Endodermal cell (in vitro differentiated cells): ENCODE data around the gene GATAD2A. TPM values are rescaled to one million over a fixed set of nuclear protein-coding genes. Genes with fewer than 3 reads are reported as not detected.

Source experiments
- DNase-seq: peaks from one replicate; pipeline ENCODE4 v3.0.0-alpha.2; 2017
- H3K27ac ChIP-seq: 2 replicates; pipeline ENCODE4 v1.5.1; 2013; ENCODE audit warnings: mild to moderate bottlenecking, low read depth, low read length, moderate library complexity
- H3K27me3 ChIP-seq: 2 replicates; pipeline ENCODE4 v1.6.1; 2013; ENCODE audit warnings: mild to moderate bottlenecking, low read length, moderate library complexity; ENCODE audit not compliant: insufficient read depth, control insufficient read depth, poor library complexity, severe bottlenecking
- H3K36me3 ChIP-seq: 2 replicates; pipeline ENCODE4 v1.7.0; 2013; ENCODE audit warnings: mild to moderate bottlenecking, low read length, moderate library complexity; ENCODE audit not compliant: control insufficient read depth, insufficient read depth
- H3K4me1 ChIP-seq: one replicate; pipeline ENCODE4 v1.7.0; 2013; ENCODE audit warnings: low read length; ENCODE audit not compliant: control insufficient read depth, insufficient read depth
- H3K4me3 ChIP-seq: 2 replicates; pipeline ENCODE4 v1.5.1; 2013; ENCODE audit warnings: mild to moderate bottlenecking, low read length, moderate library complexity
- H3K9ac ChIP-seq: 2 replicates; pipeline ENCODE4 v1.6.1; 2013; ENCODE audit warnings: mild to moderate bottlenecking, low read length, moderate library complexity; ENCODE audit not compliant: poor library complexity, severe bottlenecking; ENCODE audit errors: extremely low read depth
- H3K9me3 ChIP-seq: 2 replicates; pipeline ENCODE4 v1.6.1; 2013; ENCODE audit warnings: mild to moderate bottlenecking, low read length, moderate library complexity; ENCODE audit not compliant: control insufficient read depth
- H3K27ac Mint-ChIP-seq: 2 replicates; pipeline ENCODE4 v1.8.0; 2020; ENCODE audit warnings: mixed read lengths
- H3K27me3 Mint-ChIP-seq: 2 replicates; pipeline ENCODE4 v1.8.0; 2021; ENCODE audit warnings: mild to moderate bottlenecking, mixed read lengths; ENCODE audit not compliant: insufficient read depth
- H3K36me3 Mint-ChIP-seq: 2 replicates; pipeline ENCODE4 v1.8.0; 2020; ENCODE audit warnings: low read depth, mixed read lengths
- H3K4me1 Mint-ChIP-seq: 2 replicates; pipeline ENCODE4 v1.8.0; 2020; ENCODE audit warnings: mixed read lengths
- H3K4me3 Mint-ChIP-seq: 2 replicates; pipeline ENCODE4 v1.8.0; 2020; ENCODE audit warnings: mild to moderate bottlenecking, moderate library complexity, mixed read lengths
- H3K9me3 Mint-ChIP-seq: 2 replicates; pipeline ENCODE4 v1.8.0; 2020; ENCODE audit warnings: mild to moderate bottlenecking, mixed read lengths
- WGBS, 2 experiments: methylation state at CpG; one replicate each; pipeline versions ENCODE4 v1.1.5 to v1.1.7; 2013; ENCODE audit warnings: missing lambda C conversion rate in 2 of 2, mixed read lengths in 1 of 2; ENCODE audit not compliant: insufficient coverage in 1 of 2, insufficient read length in 1 of 2; 5-methylcytosine and 5-hydroxymethylcytosine counted together
- total RNA-seq, 2 donors: library from RNA; stranded (reverse); fragmentation: NEBNext Ultra II Directional in 1 of 2; extraction: Animal tissue kit (Norgen Biotek cat#: 25700) in 1 of 2; gene quantifications; 2 replicates in 1 of 2; 3 replicates in 1 of 2; pipeline ENCODE4 v1.2.1, GENCODE V29; 2021
- TF ChIP-seq, protein P1 (sequence below): fragments of 200-600 bp; sonication (generic); conservative IDR thresholded peaks from 2 replicates; pipeline ENCODE4 v1.5.0; 2021; ENCODE audit warnings: antibody characterized with exemption, mild to moderate bottlenecking

The GATAD2A gene
- total RNA-seq, 2 donors from 2014 or later: 115 to 126 TPM

DNA sequence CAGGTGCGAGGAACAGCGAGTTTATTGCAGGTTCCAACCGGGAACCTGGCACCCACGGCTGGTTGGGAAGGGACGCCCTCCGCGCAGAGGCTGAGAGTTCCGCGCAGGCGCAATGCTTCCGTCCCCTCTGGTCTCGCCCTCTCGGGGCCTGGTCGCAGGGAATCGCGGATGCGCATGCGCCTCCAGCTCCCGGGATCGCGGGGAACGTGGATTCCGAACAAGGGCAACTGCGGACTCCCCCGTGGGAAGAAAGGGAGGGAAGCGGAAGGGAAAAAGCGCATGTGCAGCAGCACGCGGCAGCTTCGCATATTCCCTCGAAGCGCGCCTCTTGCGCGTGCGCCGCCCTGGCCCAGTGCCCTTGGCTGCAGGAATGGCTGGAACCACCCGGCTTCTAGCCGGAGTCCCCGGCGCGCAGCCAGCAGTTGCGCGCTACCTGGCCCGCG is 108.8 kb downstream of the GATAD2A start:
- Histone ChIP-seq H3K9me3 (no peaks in the 10 kb centered on the region), H3K4me3 (no peak overlapping the region), H3K36me3 (peaks cover 10% of the 10 kb centered on the region), H3K4me1 (no peaks in the 10 kb centered on the region), H3K27ac (no peak overlapping the region), H3K9ac (no peak overlapping the region), H3K27me3 (no peaks in the 10 kb centered on the region)
- WGBS, 2 experiments: 97 to 98% methylated on average over 46 of the region's 46 CpGs
- Mint-ChIP-seq H3K4me3 (no peak overlapping the region), H3K27me3 (no peaks in the 10 kb centered on the region), H3K4me1 (no peaks in the 10 kb centered on the region), H3K9me3 (no peaks in the 10 kb centered on the region), H3K27ac (no peak overlapping the region), H3K36me3 (peaks cover 7% of the 10 kb centered on the region)
- TF ChIP-seq, protein P1, sequence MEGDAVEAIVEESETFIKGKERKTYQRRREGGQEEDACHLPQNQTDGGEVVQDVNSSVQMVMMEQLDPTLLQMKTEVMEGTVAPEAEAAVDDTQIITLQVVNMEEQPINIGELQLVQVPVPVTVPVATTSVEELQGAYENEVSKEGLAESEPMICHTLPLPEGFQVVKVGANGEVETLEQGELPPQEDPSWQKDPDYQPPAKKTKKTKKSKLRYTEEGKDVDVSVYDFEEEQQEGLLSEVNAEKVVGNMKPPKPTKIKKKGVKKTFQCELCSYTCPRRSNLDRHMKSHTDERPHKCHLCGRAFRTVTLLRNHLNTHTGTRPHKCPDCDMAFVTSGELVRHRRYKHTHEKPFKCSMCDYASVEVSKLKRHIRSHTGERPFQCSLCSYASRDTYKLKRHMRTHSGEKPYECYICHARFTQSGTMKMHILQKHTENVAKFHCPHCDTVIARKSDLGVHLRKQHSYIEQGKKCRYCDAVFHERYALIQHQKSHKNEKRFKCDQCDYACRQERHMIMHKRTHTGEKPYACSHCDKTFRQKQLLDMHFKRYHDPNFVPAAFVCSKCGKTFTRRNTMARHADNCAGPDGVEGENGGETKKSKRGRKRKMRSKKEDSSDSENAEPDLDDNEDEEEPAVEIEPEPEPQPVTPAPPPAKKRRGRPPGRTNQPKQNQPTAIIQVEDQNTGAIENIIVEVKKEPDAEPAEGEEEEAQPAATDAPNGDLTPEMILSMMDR: no peak
- DNase-seq: no peak

DNA sequence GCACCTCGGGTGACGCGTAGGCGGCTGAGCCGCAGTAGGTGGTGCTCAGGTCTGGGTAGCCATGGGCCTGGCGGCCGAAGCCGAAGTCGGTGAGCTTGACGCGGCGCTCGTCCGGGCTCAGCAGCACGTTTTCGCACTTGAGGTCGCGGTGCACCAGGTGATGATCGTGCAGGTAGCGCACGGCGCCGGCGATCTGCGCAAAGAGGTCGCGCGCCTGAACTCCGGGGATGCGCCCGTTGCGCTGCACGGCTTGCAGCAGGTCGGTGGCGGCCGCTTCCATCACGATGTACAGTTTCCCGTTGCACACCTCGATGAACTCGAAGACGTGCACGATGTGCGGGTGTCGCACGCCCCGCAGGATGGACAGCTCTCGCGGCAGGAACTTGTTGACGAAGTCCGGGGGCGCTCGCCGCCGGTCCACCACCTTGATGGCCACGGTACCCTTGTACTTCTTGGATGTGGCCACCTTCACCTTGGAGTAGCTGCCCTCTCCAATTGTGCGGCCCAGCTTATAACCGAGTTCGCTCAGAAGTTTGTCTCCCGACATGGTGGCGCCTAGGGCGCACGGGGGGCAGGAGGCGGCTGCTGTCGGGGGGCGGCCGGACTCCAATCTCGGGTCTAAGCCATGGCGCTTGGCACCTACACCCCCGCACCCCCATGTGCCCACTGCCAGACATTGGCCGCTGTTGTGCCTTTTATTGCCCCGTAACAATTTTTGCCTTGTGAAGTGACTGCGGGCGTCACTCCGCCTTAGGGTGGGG is 109.6 kb downstream of the GATAD2A start, which contains the start of gene TSSK6:
Gene TSSK6 (minus strand): TSS at position 668 of the 761 bp plus-strand sequence. CDS start 121 bp downstream, at position 547.
- Histone ChIP-seq H3K36me3 (peaks cover 19% of the 10 kb centered on the region), H3K9me3 (no peaks in the 10 kb centered on the region), H3K4me1 (no peaks in the 10 kb centered on the region), H3K9ac (peak within 1 kb of the TSS; percentile 79), H3K4me3 (peak within 1 kb of the TSS; percentile 98), H3K27me3 (no peaks in the 10 kb centered on the region), H3K27ac (no peak within 1 kb of the TSS)
- peak within 1 kb of the TSS; percentile 87 for H3K4me3 Mint-ChIP-seq
- no peaks in the 10 kb centered on the region for H3K4me1 Mint-ChIP-seq
- 96 to 98% methylated on average over 62 to 74 of the region's 74 CpGs for WGBS, 2 experiments
- DNase-seq: no peak
- peak within 1 kb of the TSS; percentile 96 for H3K27ac Mint-ChIP-seq
- H3K9me3 Mint-ChIP-seq: no peaks in the 10 kb centered on the region
- TF ChIP-seq, protein P1: no peak
- no peaks in the 10 kb centered on the region for H3K27me3 Mint-ChIP-seq
- H3K36me3 Mint-ChIP-seq: peaks cover 15% of the 10 kb centered on the region

DNA sequence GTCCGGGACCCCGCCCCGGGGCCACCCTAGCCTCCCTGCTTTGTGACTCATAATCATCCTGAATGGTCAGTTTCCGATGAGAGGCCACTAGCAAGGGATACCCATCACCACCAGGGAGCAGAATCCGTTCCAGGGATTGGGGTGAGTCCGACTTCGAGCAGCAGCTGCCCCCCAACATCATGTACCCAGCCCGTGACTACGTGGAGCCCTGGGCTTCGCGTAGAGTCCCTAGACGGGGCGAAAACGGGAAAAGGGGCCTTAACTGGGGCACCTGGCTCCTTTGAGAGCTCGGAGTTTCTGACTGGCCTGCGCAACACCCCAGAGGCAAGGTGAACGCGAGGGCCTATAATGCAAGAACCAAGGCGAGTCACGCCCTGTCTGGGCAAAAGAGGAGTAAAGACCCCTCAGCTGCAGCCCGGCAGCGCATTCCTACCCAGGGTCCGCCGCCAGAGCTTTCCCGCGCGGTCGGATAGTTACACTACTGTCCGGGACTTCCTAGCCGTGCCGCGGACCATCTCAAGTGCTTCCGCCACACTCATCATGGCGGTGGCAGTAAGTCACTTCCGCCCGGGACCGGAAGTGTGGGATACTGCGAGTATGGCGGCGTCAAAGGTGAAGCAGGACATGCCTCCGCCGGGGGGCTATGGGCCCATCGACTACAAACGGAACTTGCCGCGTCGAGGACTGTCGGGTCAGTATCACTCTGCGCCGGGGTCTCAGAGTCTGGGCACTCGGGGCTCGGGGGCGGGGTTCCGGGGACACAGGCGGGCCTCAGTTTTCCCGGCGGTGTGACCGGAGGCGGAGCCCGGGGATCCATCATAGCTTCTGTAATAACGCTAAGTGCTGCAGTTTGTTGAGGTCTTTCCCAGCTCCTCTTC is 110.4 kb downstream of the GATAD2A start, which contains the start of gene NDUFA13:
Gene NDUFA13 (plus strand): TSS at position 584 of the 878 bp plus-strand sequence. CDS start 14 bp downstream, at position 598.
- Mint-ChIP-seq H3K9me3 (no peaks in the 10 kb centered on the region), H3K36me3 (peaks cover 23% of the 10 kb centered on the region), H3K27me3 (no peaks in the 10 kb centered on the region), H3K4me1 (no peaks in the 10 kb centered on the region), H3K4me3 (peak within 1 kb of the TSS; percentile 87), H3K27ac (peak within 1 kb of the TSS; percentile 96)
- Histone ChIP-seq H3K9me3 (no peaks in the 10 kb centered on the region), H3K36me3 (peaks cover 25% of the 10 kb centered on the region), H3K9ac (peak within 1 kb of the TSS; percentile 79), H3K4me1 (no peaks in the 10 kb centered on the region), H3K27ac (no peak within 1 kb of the TSS), H3K4me3 (peak within 1 kb of the TSS; percentile 98), H3K27me3 (no peaks in the 10 kb centered on the region)
- DNase-seq: peak; percentile 99
- WGBS, 2 experiments: 11 to 12% methylated on average over 45 to 61 of the region's 61 CpGs
- TF ChIP-seq, protein P1: peak; percentile 34
